ENCODE results near the gene CYP19A1. TPM values are rescaled to one million over a fixed set of nuclear protein-coding genes. Genes with fewer than 3 reads are reported as not detected.
A peak's percentile ranks its signal among the peaks of the same experiment; 100 is the strongest.

The CYP19A1 gene
- total and polyA plus RNA-seq, 2 experiments from 2014 or later, result 1.4 to 35.4 TPM

DNA sequence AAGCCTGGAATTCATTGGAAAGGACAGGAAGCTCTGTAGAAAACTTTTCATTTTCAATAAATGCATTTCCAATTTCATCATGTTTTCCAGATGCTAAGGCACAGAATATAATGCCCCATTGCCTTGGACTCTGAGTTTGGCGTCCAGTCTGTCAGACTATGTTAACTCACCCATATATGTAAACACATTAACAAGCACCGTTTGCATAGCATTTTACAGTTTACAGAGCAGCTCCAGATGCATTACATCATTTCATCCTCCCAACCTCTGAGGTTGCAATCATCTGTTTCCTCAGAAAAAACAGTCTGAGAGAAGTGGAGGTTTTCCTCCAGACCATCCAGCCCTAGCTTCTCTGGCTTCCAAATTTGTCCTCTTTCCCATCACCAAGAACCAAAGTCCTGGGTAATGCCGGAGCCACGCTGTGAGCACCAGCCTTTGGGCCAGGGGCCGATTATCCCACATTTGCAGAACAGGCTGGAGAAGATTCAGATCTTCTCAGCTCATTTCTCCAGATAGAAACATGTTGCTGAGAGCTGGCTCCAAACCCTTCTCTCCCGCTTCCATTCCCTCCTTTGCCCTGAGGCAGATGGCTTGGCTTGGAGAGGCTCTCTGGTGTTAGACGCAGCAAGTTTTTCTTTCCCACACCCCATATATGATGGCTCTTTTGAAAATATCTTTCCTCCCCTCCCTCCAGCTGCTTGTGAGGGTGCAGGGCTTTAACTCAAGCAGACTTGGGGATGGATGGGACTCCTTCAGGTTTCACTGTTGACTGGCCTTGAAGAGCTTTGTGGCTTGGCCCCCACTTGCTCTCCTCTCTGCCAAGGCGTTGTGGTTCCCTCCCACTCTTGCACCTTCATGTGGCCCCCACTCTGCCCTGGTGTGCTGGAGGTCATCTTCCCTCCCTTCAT, 26.0 kb downstream of the CYP19A1 start:
- Histone ChIP-seq H4K20me1 (ENCODE audit: insufficient read depth, poor library complexity, severe bottlenecking) (no peaks in the 10 kb centered on the region), H2AFZ (no peak overlapping the region), H3K9me2 (replicated peaks; ENCODE audit: insufficient read depth) (no peaks in the 10 kb centered on the region), H3K4me1 (ENCODE audit: insufficient read depth) (peaks cover 28% of the 10 kb centered on the region), H3K36me3 (replicated peaks; ENCODE audit: insufficient read depth, low read depth) (no peaks in the 10 kb centered on the region), H3K4me3 (no peak overlapping the region), H3K4me2 (peak overlapping the region; percentile 22), H3K27ac (peak overlapping the region; percentile 82), H3K27me3 (no peaks in the 10 kb centered on the region), H3K9me3 (ENCODE audit: low read depth) (no peaks in the 10 kb centered on the region), H3K79me2 (no peaks in the 10 kb centered on the region)
- no peak for TF ChIP-seq EZH2phosphoT487 (IDR thresholded peaks at IDR 0.05; ENCODE audit: low read depth, severe bottlenecking, unreplicated experiment)
- TF ChIP-seq, protein P1, sequence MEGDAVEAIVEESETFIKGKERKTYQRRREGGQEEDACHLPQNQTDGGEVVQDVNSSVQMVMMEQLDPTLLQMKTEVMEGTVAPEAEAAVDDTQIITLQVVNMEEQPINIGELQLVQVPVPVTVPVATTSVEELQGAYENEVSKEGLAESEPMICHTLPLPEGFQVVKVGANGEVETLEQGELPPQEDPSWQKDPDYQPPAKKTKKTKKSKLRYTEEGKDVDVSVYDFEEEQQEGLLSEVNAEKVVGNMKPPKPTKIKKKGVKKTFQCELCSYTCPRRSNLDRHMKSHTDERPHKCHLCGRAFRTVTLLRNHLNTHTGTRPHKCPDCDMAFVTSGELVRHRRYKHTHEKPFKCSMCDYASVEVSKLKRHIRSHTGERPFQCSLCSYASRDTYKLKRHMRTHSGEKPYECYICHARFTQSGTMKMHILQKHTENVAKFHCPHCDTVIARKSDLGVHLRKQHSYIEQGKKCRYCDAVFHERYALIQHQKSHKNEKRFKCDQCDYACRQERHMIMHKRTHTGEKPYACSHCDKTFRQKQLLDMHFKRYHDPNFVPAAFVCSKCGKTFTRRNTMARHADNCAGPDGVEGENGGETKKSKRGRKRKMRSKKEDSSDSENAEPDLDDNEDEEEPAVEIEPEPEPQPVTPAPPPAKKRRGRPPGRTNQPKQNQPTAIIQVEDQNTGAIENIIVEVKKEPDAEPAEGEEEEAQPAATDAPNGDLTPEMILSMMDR (IDR thresholded peaks at IDR 0.05; ENCODE audit: poor library complexity), result no peak
- no peak for TF ChIP-seq EZH2 (IDR thresholded peaks at IDR 0.05; ENCODE audit: borderline replicate concordance)
- DNase-seq (ENCODE audit: low spot score), result peak; percentile 59
- WGBS (ENCODE audit: low lambda C conversion rate, missing lambda C conversion rate), result 52% methylated on average over 8 of the region's 8 CpGs

- no peak overlapping the region for H2AFZ ChIP-seq
- H3K9me2 ChIP-seq (replicated peaks; ENCODE audit: insufficient read depth), result no peaks in the 10 kb centered on the region
- H3K36me3 ChIP-seq (replicated peaks; ENCODE audit: insufficient read depth, low read depth), result no peaks in the 10 kb centered on the region
- no peaks in the 10 kb centered on the region for H3K27me3 ChIP-seq
- H3K4me2 ChIP-seq, result peak overlapping the region; percentile 22
- H3K27ac ChIP-seq, result peak overlapping the region; percentile 82
- peak; percentile 49 for DNase-seq (ENCODE audit: low spot score)
- H3K4me3 ChIP-seq, result no peak overlapping the region
- H3K4me1 ChIP-seq (ENCODE audit: insufficient read depth), result peaks cover 28% of the 10 kb centered on the region
- TF ChIP-seq, protein P1 (IDR thresholded peaks at IDR 0.05; ENCODE audit: poor library complexity), result no peak
- TF ChIP-seq EZH2phosphoT487 (IDR thresholded peaks at IDR 0.05; ENCODE audit: low read depth, severe bottlenecking, unreplicated experiment) (no peak), EZH2 (IDR thresholded peaks at IDR 0.05; ENCODE audit: borderline replicate concordance) (no peak)
- H4K20me1 ChIP-seq (ENCODE audit: insufficient read depth, poor library complexity, severe bottlenecking), result no peaks in the 10 kb centered on the region
- H3K79me2 ChIP-seq, result no peaks in the 10 kb centered on the region
- 39% methylated on average over 2 of the region's 2 CpGs for WGBS (ENCODE audit: low lambda C conversion rate, missing lambda C conversion rate)
- H3K9me3 ChIP-seq (ENCODE audit: low read depth), result no peaks in the 10 kb centered on the region
These were observed 26.9 kb downstream of the CYP19A1 start for GRCh38 chr15:51311510-51311909.

- WGBS (ENCODE audit: low lambda C conversion rate, missing lambda C conversion rate), result 83% methylated on average over 2 of the region's 2 CpGs
- H3K27ac ChIP-seq, result no peak overlapping the region
These were observed 28.3 kb downstream of the CYP19A1 start for GRCh38 chr15:51310064-51310463.

More at GRCh38 chr15:51310064-51310463, 28.3 kb downstream of the CYP19A1 start:
- DNase-seq (ENCODE audit: low spot score), result no peak
- Histone ChIP-seq H3K4me2 (no peak overlapping the region), H3K4me1 (ENCODE audit: insufficient read depth) (peaks cover 20% of the 10 kb centered on the region), H3K36me3 (replicated peaks; ENCODE audit: insufficient read depth, low read depth) (no peaks in the 10 kb centered on the region), H2AFZ (no peak overlapping the region), H3K27me3 (no peaks in the 10 kb centered on the region), H3K79me2 (no peaks in the 10 kb centered on the region), H4K20me1 (ENCODE audit: insufficient read depth, poor library complexity, severe bottlenecking) (no peaks in the 10 kb centered on the region), H3K9me3 (ENCODE audit: low read depth) (no peaks in the 10 kb centered on the region), H3K9me2 (replicated peaks; ENCODE audit: insufficient read depth) (no peaks in the 10 kb centered on the region), H3K4me3 (no peak overlapping the region)
- TF ChIP-seq, protein P1 (IDR thresholded peaks at IDR 0.05; ENCODE audit: poor library complexity), result no peak
- no peak for TF ChIP-seq EZH2phosphoT487 (IDR thresholded peaks at IDR 0.05; ENCODE audit: low read depth, severe bottlenecking, unreplicated experiment)
- TF ChIP-seq EZH2 (IDR thresholded peaks at IDR 0.05; ENCODE audit: borderline replicate concordance), result no peak
